Measurements from ENCODE around the gene STXBP3. TPM values are rescaled to one million over a fixed set of nuclear protein-coding genes. Genes with fewer than 3 reads are reported as not detected.

The STXBP3 gene
- total and polyA plus RNA-seq, 2 of the 4 experiments (the other 2 are of a cell fraction): 19.1 to 19.7 TPM

DNA sequence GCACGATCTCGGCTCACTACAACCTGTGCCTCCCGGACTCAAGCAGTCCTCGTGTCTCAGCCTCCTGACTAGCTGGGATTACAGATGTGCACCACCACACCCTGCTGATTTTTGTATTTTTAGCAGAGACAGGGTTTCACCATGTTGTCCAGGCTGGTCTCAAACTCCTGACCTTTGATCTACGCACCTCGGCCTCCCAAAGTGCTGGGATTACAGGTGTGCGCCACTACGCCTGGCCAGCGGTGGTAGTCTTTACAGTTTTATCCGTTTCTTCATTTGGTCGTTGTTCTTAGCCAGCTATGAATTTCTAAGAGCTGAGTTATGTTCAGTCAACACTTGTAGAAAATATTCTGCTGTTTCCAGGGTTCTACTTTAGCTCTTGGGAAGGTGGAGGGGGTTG lies 57.1 kb downstream of the STXBP3 start:
- Histone ChIP-seq H3K9me3 (ENCODE audit: control insufficient read depth, insufficient read depth, low read length) (no peaks in the 10 kb centered on the region), H2BK20ac (ENCODE audit: low read depth, low read length) (no peak overlapping the region), H4K5ac (ENCODE audit: low read depth, low read length) (no peak overlapping the region), H3K56ac (ENCODE audit: extremely low read depth, insufficient read depth, low read length) (no peak overlapping the region), H3K4me2 (ENCODE audit: low read depth, low read length) (no peak overlapping the region), H3K18ac (ENCODE audit: low read depth, low read length) (no peak overlapping the region), H2BK5ac (ENCODE audit: low read depth, low read length, poor library complexity, severe bottlenecking) (no peak overlapping the region), H3K4ac (ENCODE audit: low read depth, low read length) (no peak overlapping the region), H2BK120ac (ENCODE audit: low read depth, low read length) (no peak overlapping the region), H2AK9ac (replicated peaks; ENCODE audit: low read depth, low read length, poor library complexity) (no peak overlapping the region), H3K23ac (ENCODE audit: low read depth, low read length) (no peak overlapping the region), H3K9me1 (ENCODE audit: insufficient read depth, low read length) (peaks cover 8% of the 10 kb centered on the region), H4K20me1 (ENCODE audit: insufficient read depth, low read length) (no peaks in the 10 kb centered on the region), H3K4me3 (ENCODE audit: insufficient read depth, low read depth, low read length) (no peak overlapping the region), H2AK5ac (ENCODE audit: low read depth, low read length) (no peak overlapping the region), H3K27ac (ENCODE audit: insufficient read depth, low read length) (no peak overlapping the region), H3K4me1 (ENCODE audit: control insufficient read depth, insufficient read depth, low read length) (peaks cover 2% of the 10 kb centered on the region), H2AFZ (replicated peaks; ENCODE audit: low read length, poor library complexity) (no peak overlapping the region), H3K9ac (ENCODE audit: low read depth, low read length) (no peak overlapping the region), H3K27me3 (ENCODE audit: control insufficient read depth, insufficient read depth, low read length) (no peaks in the 10 kb centered on the region), H3K79me1 (ENCODE audit: low read depth in 1 of 2, low read length in 2 of 2) (peaks cover 0 to 15% of the 10 kb centered on the region in 2 experiments; a peak in 3 of 4 replicates), H3K36me3 (ENCODE audit: control insufficient read depth, insufficient read depth, low read length) (peaks cover 20% of the 10 kb centered on the region), H2BK15ac (ENCODE audit: low read depth, low read length) (no peak overlapping the region), H4K91ac (ENCODE audit: insufficient read depth, low read depth, low read length) (no peak overlapping the region), H4K8ac (ENCODE audit: low read depth in 2 of 2, low read length in 2 of 2) (no peak overlapping the region), H3K14ac (replicated peaks; ENCODE audit: low read depth, low read length) (no peak overlapping the region)
- ChIA-PET CTCF (no interaction called here), POLR2A (ENCODE audit: unreplicated experiment) (interaction anchor here (0.6 kb wide), 1 partner anchor 1115 kb away, joined by 19 read pairs; no protein-coding TSS in a partner anchor)
- in situ Hi-C loops (cut with MboI; ENCODE audit: low sequenced_read_pairs): no loop called here
- dilution Hi-C loops (cut with HindIII; ENCODE audit: low sequenced_read_pairs, unreplicated experiment): no loop called here
- no TSS peak for BruUV-seq (replicated peaks)
- WGBS, 2 experiments (ENCODE audit: extremely low coverage in 2 of 2, insufficient read length in 1 of 2): 97% methylated on average over 5 of the region's 11 CpGs; no CpG with 5 or more reads in 1 of the 2 experiments
- intact Hi-C loops (cut with micrococcal nuclease): loop anchor here (10.0 kb wide), 1 partner anchor 109 kb away; the partner anchor contains the start of gene PRPF38B
- ATAC-seq (ENCODE audit: low read depth) (no peak), DNase-seq (no peak)
- TF ChIP-seq NFE2L2 (IDR thresholded peaks at IDR 0.05; ENCODE audit: low read depth, low read length) (no peak), POLR2A (IDR thresholded peaks at IDR 0.05; ENCODE audit: low read depth, low read length) (no peak), MAZ (IDR thresholded peaks at IDR 0.05; ENCODE audit: borderline replicate concordance, low read depth, low read length) (no peak), RFX5 (IDR thresholded peaks at IDR 0.05; ENCODE audit: low read depth, low read length) (no peak), SMC3 (IDR thresholded peaks at IDR 0.05; ENCODE audit: low read depth, low read length) (no peak), RAD21 (IDR thresholded peaks at IDR 0.05; ENCODE audit: low read length) (no peak), MAFK (IDR thresholded peaks at IDR 0.05; ENCODE audit: low read depth, low read length) (no peak), BHLHE40 (IDR thresholded peaks at IDR 0.05; ENCODE audit: low read depth, low read length) (no peak), CEBPB (IDR thresholded peaks at IDR 0.05; ENCODE audit: low read depth, low read length) (no peak)
- TF ChIP-seq, protein P1, sequence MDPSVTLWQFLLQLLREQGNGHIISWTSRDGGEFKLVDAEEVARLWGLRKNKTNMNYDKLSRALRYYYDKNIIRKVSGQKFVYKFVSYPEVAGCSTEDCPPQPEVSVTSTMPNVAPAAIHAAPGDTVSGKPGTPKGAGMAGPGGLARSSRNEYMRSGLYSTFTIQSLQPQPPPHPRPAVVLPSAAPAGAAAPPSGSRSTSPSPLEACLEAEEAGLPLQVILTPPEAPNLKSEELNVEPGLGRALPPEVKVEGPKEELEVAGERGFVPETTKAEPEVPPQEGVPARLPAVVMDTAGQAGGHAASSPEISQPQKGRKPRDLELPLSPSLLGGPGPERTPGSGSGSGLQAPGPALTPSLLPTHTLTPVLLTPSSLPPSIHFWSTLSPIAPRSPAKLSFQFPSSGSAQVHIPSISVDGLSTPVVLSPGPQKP (IDR thresholded peaks at IDR 0.05; ENCODE audit: borderline replicate concordance, low read depth, low read length): no peak

All from IMR-90 (cell line).